GM18907 (cell line): ENCODE measurements around the gene JUP.

Experiments used
- ATAC-seq: cut with Tn5 transposase; IDR thresholded peaks from one replicate; pipeline ENCODE4 v1.9.1; 2021; ENCODE audit warnings: mild to moderate bottlenecking, moderate library complexity; ENCODE audit not compliant: unreplicated experiment

JUP gene

GRCh38 chr17:41724476-41725050, 61.9 kb downstream of the JUP start:
- ATAC-seq: no peak

GRCh38 chr17:41723801-41724475, 62.6 kb downstream of the JUP start:
- ATAC-seq: no peak

- no peak for ATAC-seq
These were observed 64.3 kb downstream of the JUP start for GRCh38 chr17:41722231-41722630.

- ATAC-seq: no peak
These were observed 68.2 kb downstream of the JUP start for GRCh38 chr17:41718287-41718645.

DNA sequence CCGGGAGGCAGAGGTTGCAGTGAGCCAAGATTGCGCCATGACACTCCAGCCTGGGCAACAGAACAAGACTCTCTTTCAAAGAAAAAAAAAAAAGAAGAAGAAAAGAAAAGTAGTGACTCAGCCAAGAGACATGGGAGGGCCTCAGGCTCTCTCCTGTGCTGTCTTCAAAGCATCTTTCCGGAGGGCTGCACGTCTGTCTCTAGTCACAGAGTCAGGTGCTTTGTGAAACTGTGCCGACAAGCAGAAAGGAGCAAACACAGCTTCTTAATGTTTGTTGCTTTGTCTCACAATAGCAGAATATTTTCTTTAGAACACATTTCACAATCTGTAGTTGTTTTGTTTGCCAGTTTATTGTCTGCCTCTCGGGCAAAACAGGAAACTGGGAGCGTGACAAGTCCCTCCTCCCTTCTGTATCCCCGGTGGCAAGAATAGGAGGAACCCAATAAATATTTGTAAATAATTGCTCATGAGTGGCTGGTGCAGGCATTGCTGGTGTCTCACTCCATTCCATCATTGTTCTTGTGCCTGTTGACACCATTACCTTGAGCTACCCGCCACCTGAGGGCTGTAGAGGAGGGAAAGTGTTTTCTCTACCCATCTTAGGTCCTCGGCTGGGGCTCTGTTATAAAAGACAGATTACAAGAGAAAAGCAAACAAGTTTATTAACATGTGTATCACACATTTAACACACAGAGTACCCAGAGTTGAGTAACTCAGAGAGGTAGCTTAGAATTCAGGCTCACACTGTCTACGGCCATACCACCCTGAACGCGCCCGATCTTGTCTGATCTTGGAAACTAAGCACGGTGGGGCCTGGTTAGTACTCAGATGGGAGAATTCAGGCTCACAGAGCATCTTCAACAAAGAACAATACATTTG, 68.9 kb downstream of the JUP start:
- ATAC-seq: no peak

DNA sequence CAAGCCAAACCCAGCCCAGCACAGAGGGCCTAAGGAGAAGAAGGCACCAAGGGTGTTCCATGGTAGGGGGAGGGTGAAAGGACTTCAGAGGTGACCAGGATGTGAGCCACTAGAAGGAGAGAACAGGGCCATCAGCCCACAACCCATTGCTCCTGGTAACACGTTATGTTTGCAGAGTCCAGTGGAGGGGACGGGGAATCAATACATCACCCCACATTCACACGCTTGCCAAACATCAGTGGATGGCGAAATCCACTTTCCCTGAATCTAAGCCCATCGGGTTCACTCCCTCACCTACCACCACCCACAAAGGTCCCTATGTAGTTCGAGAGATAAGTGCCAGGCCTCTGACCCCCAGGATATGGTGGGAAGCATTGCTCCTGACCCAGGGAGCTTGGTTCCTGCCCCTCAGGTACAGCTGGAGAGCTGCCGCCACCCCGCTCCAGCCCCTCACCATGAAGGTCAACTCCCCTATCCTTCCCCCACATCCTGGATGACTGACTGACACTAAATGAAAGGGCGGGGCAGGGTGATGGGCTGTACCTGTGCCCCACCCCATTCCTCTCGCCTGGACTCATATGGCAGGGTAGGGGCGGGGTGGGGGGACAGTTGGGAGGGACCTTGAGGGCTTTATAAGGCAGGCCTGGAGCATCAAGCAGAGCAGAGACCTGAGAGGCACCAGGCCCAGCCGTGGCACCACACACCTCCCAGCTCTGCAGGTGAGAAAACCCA, 74.7 kb downstream of the JUP start, which contains the start of gene GAST:
Gene GAST, plus strand, starts transcription at position 663 of the 732 bp plus-strand sequence. CDS start 3,106 bp downstream, outside the sequence.
- ATAC-seq: no peak

DNA sequence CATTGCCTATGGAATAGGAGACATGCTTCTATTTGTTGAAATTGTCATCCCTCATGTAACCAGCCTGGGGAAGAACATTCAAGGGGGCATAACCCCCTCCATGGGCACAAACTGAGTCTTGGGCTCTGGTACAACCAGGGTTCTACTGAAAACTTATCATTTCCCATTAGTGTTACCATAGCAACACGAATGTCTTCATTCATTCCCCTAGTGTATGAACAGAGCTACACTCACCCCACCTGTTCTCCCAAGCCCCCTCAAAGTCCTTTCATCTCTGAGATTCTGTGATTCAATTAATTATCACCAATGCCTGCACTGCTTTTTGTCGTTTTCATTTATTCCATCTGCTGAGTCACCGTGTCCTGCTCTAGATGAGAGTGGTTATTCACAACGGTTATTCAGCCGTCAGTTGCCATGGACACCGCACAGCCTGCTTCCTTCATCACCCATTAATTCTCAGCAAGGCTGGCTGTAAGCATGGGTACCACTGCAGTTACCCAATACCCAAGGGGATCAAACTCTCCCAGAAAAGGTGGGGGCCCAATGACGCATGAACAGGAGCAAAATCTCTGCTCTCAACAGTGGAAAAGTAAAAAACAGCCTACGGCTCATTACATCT, 75.9 kb downstream of the JUP start:
- ATAC-seq: no peak

DNA sequence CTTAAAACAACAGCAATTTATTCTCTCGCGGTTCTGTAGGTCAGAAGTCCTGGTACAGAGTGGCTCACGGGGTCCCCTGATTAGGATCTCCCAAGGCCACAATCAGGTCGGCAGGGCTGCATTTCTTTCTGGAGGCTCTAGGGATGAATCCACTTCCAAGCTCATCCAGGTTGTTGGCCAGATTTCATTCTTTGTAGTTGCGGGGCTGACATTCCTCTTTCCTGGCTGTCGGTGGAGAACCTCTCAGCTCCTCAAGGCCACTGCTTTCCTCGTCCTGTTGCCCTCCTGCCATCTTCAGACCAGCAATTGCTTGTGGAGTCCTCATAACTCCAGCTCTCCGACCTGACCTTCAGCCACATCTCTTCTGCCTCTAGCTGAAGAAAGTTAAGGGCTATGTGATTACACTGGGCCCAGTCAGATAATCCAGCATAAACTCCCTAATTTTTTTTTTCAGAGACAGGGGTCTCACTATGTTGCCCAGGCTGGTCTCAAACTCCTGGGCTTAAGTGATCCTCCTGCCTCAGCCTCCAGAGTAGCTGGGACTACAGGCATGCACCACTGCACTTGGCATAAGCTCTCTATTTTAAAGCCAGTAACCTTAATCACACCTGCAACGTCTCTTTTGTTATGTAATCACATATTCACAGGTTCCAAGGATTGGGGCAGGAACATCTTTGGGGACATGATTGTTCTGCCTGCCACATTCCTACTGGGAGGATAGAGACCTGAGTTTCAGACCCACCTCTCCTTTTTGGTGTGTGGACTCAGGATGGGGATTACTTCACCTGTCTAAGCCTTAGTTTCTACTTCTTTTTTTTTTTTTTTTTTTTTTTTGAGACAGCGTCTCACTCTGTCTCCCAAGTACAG, 78.5 kb downstream of the JUP start:
- ATAC-seq: no peak

DNA sequence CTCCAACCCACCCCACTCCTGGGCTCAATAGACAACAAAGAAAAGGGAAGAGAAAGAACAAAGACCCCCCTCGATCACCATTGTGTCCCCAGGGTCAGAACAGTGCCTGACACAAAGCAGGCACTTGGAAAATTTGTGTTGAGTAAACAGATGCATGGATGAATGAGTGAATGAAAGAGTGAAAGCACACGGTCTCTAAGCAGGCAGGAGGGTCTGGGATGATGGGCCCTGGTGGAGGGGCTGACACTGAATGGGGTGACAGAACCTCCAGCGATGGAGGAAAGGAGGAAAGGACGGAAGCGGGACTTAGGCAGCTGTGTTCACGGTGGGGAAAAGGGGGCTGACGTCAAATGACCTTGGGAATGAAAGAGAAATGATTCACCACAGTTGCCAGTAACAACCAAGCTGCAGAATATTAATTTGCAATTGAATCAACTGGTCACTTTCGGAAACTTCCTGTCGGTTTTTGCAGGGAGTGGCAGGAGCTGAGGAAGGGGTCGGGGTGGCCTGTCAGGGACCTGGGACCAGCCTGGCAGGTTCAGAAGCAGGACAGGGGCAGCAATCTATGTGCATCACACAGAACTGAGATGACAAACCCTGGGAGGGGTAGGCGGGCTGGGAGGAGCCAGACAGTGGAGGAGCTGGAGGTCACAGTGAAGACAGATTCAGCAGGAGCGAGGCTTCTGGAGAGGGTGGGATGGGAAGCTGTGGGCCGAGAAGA, 81.1 kb downstream of the JUP start:
- ATAC-seq: no peak
